ENCODE measurements around the gene COL9A3. TPM values are rescaled to one million over a fixed set of nuclear protein-coding genes. Genes with fewer than 3 reads are reported as not detected.

Gene COL9A3
- total and polyA plus RNA-seq, 2 of the 8 experiments (the other 6 are each of a cell fraction or from before 2014, with no cell fraction given), result 21.7 to 80.1 TPM

DNA sequence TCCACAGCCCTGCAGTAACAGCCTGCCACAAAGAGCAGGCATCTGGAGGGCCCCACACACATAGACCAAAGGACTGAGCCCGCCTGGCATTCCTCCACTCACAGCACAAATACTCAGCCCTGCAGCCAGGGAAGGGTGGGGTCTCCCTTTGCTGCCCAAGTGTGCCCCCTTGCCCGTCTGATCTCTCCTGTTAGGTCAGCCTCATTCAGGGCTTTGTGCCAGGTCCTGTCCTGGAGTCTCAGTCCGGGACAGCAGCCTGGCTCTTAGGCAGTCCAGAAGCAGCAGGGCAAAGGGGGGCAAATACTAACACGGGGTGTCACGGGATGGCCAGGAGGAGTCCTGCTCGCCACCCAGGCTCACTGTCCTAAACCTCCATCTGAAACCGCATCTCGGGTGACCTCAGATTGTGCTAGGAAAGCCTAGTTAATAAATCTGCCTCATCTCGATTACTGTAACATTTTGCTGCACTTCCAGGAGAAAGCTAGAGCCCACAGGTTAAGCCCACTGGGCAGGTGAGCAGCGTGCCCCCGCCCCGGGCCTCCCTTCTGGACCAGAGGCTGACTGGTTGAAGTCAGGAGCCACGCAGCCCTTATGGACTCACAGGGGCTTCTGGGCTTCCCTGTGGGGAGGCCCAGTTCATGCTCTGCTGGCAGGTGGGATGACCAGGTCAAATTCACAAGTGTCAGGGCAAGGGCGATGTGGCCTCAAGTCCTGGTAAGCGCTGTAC, 15.4 kb upstream of the COL9A3 start:
- POLR2A ChIA-PET (ENCODE audit: partially characterized antibody), result interaction anchor here (1.1 to 2.7 kb wide), 3 partner anchors 14 to 16 kb away, joined by 3 to 14 read pairs (median 6); partner anchors contain the start of gene COL9A3
- no peak overlapping the region for H3K4me3 ChIP-seq (ENCODE audit: extremely low read depth in 1 of 4, insufficient read depth in 2 of 4, low read depth in 3 of 4, low read length in 4 of 4)

More for the DNA sequence above, 15.4 kb upstream of the COL9A3 start:
- Histone ChIP-seq H3K4me2 (ENCODE audit: insufficient read depth in 1 of 2, low read depth in 2 of 2, low read length in 2 of 2) (no peak overlapping the region), H3K36me3 (ENCODE audit: control insufficient read depth in 2 of 4, insufficient read depth in 4 of 4, low read length in 3 of 4) (peaks cover 2 to 26% (median 9%) of the 10 kb centered on the region in 4 experiments; a peak in 4 of 8 replicates), H4K91ac (replicated peaks; ENCODE audit: insufficient read length, low read length) (no peak overlapping the region), H3K9me3 (ENCODE audit: insufficient read depth in 2 of 2, low read depth in 1 of 2, low read length in 1 of 2) (no peaks in the 10 kb centered on the region), H3K79me2 (ENCODE audit: control insufficient read depth in 1 of 2, insufficient read depth in 2 of 2, low read length in 2 of 2) (no peaks in the 10 kb centered on the region), H2BK120ac (replicated peaks; ENCODE audit: low read depth, low read length) (no peak overlapping the region), H2BK5ac (ENCODE audit: low read depth, low read length) (no peak overlapping the region), H4K20me1 (replicated peaks in 1 of 2; ENCODE audit: control insufficient read depth in 1 of 2, insufficient read depth in 2 of 2, low read length in 2 of 2) (peaks cover 2 to 20% of the 10 kb centered on the region in 2 experiments), H3K9ac (replicated peaks in 1 of 4; ENCODE audit: extremely low read depth in 1 of 4, low read depth in 3 of 4, low read length in 3 of 4) (no peak overlapping the region), H3K23ac (ENCODE audit: insufficient read length) (no peak overlapping the region), H3K14ac (ENCODE audit: insufficient read length) (no peak overlapping the region), H3K27me3 (replicated peaks in 1 of 4; ENCODE audit: control insufficient read depth in 3 of 4, extremely low read depth in 1 of 4, insufficient read depth in 3 of 4, low read length in 3 of 4) (peaks cover 0 to 8% (median 4%) of the 10 kb centered on the region in 4 experiments; a peak in 4 of 7 replicates), H2AFZ (ENCODE audit: low read length) (no peak overlapping the region), H3K27ac (ENCODE audit: low read depth, low read length) (no peak overlapping the region), H2BK12ac (ENCODE audit: low read depth, low read length) (no peak overlapping the region), H3K4ac (replicated peaks; ENCODE audit: insufficient read length, low read depth, low read length) (no peak overlapping the region), H3K18ac (ENCODE audit: extremely low read depth, low read length) (no peak overlapping the region), H4K5ac (ENCODE audit: insufficient read length, low read depth, low read length) (no peak overlapping the region), H3K23me2 (ENCODE audit: low read depth, low read length) (peaks cover 10% of the 10 kb centered on the region; the same call in 1 of the 2 replicates), H2AK5ac (ENCODE audit: low read depth, low read length) (no peak overlapping the region), H3K4me1 (replicated peaks in 1 of 4; ENCODE audit: control insufficient read depth in 3 of 4, insufficient read depth in 4 of 4, low read length in 3 of 4) (peaks cover 0 to 16% (median 9%) of the 10 kb centered on the region in 4 experiments; a peak in 6 of 7 replicates), H4K8ac (ENCODE audit: extremely low read depth, insufficient read depth, low read length) (no peak overlapping the region), H2BK15ac (ENCODE audit: low read length) (no peak overlapping the region), H3K79me1 (ENCODE audit: low read depth, low read length) (peaks cover 6% of the 10 kb centered on the region; the same call in 1 of the 2 replicates), H3K56ac (replicated peaks; ENCODE audit: insufficient read length, low read depth, low read length) (no peak overlapping the region), H2BK20ac (ENCODE audit: low read length) (no peak overlapping the region)
- FAIRE-seq, result no peak
- CTCF ChIA-PET (ENCODE audit: partially characterized antibody), result interaction anchor here (1.0 to 2.1 kb wide), 2 partner anchors 45 to 47 kb away, joined by 3 to 5 read pairs; no protein-coding TSS in a partner anchor
- no peak for DNase-seq (ENCODE audit: low read depth in 1 of 2, low spot score in 2 of 2)
- WGBS, 2 experiments (ENCODE audit: extremely low coverage in 1 of 2, insufficient coverage in 1 of 2, insufficient read length in 1 of 2, insufficient replicate concordance in 2 of 2, low coverage in 1 of 2, low lambda C conversion rate in 2 of 2, missing lambda C conversion rate in 1 of 2), result 87% methylated on average over 15 of the region's 15 CpGs; no CpG with 5 or more reads in 1 of the 2 experiments
- TF ChIP-seq HDAC2 (IDR thresholded peaks at IDR 0.05; ENCODE audit: borderline replicate concordance in 1 of 2, low read depth in 2 of 2, low read length in 2 of 2) (no peak), CEBPB (IDR thresholded peaks at IDR 0.05; ENCODE audit: low read depth, low read length) (no peak)

All from H1 (cell line).